22Rv1 (cell line): Measurements from ENCODE around the gene TMEM61.

Source experiments
- H3K27ac ChIP-seq: fragments of 450-650 bp; 2 replicates; pipeline ENCODE4 v1.5.1; 2017
- CTCF ChIP-seq: fragments of 450-650 bp; IDR thresholded peaks from 2 replicates; pipeline ENCODE4 v1.5.1; 2017; ENCODE audit warnings: mild to moderate bottlenecking
- ZFX ChIP-seq: fragments of 450-650 bp; IDR thresholded peaks from 2 replicates; pipeline ENCODE4 v1.6.1; 2017; ENCODE audit warnings: antibody characterized with exemption, borderline replicate concordance

The TMEM61 gene

GRCh38 chr1:54980046-54980527, 341 bp upstream of the TMEM61 start:
- no peak for TF ChIP-seq CTCF
- no peak for TF ChIP-seq ZFX
- no peak overlapping the region for H3K27ac ChIP-seq

- no peak for TF ChIP-seq ZFX
- no peak for TF ChIP-seq CTCF
- H3K27ac ChIP-seq, result no peak overlapping the region
Measured at GRCh38 chr1:54981466-54981865, 1.0 kb downstream of the TMEM61 start.

- TF ChIP-seq ZFX, result no peak
- TF ChIP-seq CTCF, result no peak
- no peak overlapping the region for H3K27ac ChIP-seq
Measured at GRCh38 chr1:54982739-54983138, 2.3 kb downstream of the TMEM61 start.

- no peak for TF ChIP-seq ZFX
- TF ChIP-seq CTCF, result no peak
- no peak overlapping the region for H3K27ac ChIP-seq
Measured at GRCh38 chr1:54984131-54984842, 3.9 kb downstream of the TMEM61 start.

GRCh38 chr1:54985556-54985955, 5.1 kb downstream of the TMEM61 start:
- no peak overlapping the region for H3K27ac ChIP-seq
- TF ChIP-seq ZFX (no peak), CTCF (no peak)

- no peak for TF ChIP-seq ZFX
- no peak for TF ChIP-seq CTCF
- no peak overlapping the region for H3K27ac ChIP-seq
Measured at GRCh38 chr1:54986025-54986424, 5.6 kb downstream of the TMEM61 start.

GRCh38 chr1:54986533-54986932, 6.1 kb downstream of the TMEM61 start:
- no peak for TF ChIP-seq CTCF
- TF ChIP-seq ZFX, result no peak
- no peak overlapping the region for H3K27ac ChIP-seq
